Activated effector memory CD4-positive, alpha-beta T cell treated with anti-CD3 and anti-CD28 coated beads, Interleukin-2, amount 50 U/mL, for 16 hours (primary cell): ENCODE measurements around the gene CCDC69.
A peak's percentile ranks its signal among the peaks of the same experiment; 100 is the strongest.

Experiments
- DNase-seq: peaks from one replicate; pipeline ENCODE4 v3.0.0-alpha.2; 2020

Gene CCDC69

DNA sequence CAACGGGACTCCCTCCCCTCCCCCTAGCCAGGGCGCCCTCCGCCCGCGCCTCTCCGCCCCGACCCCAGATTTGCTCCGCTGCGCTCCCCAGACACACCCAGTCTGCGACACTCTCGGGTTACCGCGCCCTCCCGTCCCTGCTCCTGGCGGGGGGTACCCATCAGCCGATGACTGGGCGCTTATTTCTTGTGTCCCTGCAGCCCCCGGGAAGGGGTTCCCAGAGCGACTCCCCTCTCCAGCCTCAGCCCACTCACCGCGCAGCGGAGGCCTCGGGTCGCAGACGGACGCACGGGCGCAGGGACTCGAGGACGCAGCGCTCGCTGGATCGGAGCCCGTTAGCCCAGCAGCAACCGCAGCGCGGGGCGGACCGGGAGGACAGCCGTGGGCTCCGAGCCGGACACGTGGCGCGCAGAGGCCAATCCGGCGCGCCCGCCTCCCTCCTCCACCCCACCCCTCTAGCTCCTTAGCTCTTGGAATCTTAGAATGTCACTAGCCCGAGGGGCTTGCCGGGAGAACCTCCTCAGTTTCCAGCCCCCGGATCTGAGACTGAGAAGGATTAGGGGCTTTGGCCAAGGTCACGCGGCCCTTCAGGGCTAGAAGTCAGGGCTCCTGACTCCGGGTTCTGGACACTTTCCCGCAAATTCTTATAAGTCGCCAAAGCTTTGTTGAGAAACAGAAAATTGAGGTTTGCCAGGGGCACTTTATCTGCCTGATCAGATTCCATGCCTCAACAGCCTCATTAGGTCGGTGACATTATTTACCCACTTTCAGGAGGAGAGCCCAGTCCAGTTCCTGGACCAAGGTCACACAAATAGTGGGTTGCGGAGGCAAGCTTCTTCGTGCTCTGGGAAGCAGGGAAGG, 66.2 kb downstream of the CCDC69 start, which contains the start of gene ANXA6:
ANXA6 (minus strand) TSS at position 354 of the 861 bp plus-strand sequence. CDS start 9,878 bp downstream, outside the sequence.
- peak; percentile 89 for DNase-seq

DNA sequence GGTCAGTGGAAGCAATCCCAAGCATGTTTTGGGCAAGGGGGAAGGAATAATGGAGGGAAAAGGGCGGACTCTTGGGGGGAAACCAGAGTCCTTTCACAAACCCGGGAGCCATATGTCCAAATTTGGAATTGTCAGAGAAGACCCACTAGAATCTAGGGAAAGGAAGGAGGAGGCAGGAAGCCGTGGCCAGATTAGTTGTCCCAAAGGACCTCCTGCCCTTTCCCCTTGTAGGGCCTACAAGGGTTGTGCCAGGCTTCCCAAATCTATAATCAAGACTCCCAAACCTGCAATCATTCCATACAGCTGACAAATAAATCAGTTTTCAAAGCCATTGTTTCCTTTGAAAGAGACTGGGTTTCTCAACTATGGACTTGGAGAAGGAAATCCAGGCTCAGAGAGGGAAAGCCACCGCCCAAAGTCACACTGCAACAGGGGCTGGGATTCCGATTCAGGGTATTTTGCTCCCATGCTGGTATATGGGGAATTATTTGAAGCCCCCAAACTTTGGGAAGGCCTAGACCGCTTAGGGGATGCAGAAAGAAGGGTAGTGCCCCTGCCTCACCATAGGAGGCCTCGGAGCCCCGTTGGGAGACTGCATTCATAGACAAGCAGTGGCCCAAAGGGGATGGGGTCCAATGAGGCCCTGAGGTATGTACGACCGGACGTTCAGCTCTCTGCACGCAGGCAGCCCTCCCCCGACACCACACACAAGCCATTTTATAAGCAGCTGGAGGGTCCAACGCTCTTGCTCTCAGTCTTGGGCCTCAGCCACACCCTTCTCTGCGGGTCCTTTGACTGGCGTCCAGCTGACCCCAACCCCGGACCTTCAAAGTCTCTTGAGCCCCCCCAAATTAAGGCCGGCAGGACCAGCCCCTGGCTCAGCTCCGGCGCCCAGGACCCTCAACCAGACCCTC, 67.1 kb downstream of the CCDC69 start:
- peak; percentile 71 for DNase-seq

DNA sequence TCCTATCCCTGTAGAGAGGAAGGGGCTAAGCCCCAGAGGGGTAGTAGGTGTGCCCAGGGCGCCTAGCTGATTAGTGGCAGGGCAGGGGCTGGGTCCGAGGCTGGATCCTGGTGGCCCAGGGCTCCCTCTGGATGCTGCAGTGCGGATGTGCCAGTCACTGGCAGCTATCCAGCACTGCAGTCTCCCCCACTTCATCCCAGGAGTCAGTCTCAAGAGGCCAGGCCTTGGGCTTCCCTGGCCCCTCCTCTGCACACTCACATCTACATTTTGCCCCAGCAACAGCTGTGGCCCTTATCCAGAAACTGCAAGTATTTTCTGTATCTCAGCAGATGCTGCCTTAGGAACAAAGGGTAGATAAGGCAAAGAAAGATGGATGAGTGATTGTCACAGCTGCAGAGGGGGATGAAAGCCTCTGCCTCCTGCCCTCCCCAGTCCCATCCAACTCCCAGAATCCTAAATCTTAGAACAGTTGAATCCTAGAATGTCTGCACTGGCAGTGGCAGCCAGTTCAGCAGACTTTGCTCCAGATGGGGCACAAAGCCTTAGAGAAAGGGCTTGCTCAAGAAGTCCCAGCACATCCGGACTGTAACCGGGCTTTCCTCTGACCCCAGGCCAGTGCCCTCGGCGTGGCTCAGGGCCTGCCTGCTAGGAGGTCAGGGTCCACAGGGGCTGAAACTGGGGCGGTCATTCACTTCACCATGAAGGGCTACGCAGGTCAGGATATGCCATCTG, 68.0 kb downstream of the CCDC69 start:
- peak; percentile 69 for DNase-seq

DNA sequence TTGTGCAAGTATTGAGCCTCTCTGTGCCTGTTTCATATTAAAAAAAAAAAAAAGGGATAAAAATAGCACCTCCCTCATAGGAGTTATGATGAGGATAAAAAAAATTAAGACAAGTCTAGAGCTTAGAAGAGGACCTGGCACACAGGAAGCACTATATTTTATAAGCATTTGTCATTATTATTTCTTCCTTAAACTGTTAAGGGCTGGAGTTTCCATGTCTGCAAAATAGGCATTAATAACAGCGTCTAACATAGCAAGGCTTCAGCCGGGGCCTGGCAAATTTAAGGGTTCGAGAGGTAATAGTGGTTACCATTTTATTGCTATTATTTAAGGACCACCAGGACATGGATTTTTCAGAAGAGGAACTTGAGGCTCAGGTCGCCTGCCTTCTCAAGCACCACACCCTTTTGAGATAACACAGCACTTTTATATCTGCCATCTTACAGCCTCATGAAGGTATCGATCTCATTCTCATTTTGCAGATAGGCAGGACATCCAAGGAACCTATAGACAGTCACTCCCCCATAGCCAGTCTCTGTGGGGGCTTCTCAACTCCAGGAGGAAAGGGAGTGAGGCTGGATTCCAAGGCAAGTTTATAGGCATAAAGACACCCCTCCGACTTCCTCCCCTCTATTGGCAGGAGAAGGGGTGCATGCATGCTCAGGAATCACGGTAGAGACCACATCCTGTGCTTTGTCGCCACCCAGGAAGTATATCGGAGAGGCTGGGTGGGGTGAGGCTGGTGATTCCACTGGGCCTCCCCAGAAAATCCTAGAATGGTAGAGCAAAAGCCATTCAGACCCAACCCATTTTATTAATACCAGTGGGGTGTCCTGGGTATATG, 68.7 kb downstream of the CCDC69 start:
- DNase-seq, result peak; percentile 88

DNA sequence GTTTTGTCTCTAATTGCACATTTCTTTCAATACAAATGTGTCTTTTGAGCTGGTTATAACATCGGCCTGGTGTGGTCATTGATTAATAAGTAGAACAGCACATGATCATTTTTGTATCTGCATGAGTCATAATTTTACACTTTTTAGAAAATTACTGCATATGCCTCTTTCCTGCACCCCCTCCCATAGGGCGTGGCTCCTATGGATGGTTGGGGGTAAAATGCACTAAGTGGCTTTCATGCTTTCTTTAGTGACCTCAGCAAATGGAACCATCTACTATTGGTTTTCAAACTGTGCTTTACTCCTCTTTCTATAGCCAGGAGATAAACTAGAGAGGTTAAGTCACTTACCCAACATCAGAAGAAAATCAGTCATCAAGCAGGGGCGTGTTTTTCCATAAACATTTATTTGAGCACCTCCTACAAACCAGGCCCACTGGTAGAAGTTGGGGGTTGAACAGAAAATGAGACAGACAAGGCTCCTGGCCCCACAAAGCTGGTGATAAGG, 70.1 kb downstream of the CCDC69 start:
- DNase-seq, result peak; percentile 81

DNA sequence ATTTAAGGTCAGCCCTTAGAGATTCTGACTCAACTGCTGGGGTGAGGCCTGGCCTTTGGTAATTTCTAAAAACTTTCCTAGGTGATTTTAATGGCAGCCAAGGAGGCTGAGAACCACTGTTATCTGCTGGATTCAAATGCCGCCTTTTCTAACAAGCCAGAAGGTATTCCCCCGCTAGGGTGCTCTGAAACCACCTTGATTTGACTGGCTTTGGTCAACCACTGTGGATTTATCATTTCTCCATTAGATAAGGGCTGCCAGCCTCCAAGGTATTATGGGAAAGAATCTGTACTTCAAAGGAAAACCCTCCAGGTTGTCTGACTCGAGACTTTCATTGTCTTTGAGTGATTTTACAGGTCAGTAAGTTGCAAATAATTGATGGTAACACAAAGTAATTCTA, 70.6 kb downstream of the CCDC69 start:
- DNase-seq, result no peak

DNA sequence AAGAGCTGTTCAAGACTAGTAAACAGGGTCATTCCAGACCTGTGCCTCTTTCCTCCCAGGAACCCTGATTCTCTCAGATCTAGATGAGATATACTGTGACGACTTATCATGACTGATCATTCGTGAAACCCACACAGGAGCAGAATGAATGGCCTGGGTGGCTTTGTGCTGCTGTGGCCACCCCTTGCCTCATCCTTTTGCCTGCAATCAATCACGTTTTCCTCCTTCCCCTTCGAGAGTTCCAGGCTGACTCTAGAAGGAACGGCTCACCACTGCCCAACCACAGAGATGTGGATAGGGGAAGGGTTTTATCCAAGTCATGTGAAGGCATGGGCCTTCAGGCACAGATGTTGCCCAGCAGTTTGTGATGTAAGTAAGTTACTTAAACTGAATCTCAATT, 72.1 kb downstream of the CCDC69 start:
- peak; percentile 78 for DNase-seq

DNA sequence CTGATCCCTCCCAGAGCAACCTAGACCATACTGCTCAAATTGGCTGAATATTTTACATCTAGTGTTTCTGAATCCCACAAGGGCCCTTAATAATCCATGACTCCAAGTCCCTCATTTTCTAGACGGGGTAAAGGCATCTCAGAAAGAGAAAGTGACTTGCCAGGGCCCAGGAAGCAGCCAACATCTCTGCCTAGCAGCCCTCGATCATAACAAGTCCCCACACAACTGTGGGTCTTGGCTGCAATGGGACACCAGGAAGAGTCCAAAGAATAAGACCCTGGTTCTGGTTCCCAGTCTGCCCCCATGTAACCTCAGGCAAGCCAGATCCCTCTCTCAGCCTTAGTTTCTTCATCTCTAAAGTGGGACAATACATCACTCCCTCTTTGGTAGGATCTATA, 72.6 kb downstream of the CCDC69 start:
- DNase-seq, result no peak

DNA sequence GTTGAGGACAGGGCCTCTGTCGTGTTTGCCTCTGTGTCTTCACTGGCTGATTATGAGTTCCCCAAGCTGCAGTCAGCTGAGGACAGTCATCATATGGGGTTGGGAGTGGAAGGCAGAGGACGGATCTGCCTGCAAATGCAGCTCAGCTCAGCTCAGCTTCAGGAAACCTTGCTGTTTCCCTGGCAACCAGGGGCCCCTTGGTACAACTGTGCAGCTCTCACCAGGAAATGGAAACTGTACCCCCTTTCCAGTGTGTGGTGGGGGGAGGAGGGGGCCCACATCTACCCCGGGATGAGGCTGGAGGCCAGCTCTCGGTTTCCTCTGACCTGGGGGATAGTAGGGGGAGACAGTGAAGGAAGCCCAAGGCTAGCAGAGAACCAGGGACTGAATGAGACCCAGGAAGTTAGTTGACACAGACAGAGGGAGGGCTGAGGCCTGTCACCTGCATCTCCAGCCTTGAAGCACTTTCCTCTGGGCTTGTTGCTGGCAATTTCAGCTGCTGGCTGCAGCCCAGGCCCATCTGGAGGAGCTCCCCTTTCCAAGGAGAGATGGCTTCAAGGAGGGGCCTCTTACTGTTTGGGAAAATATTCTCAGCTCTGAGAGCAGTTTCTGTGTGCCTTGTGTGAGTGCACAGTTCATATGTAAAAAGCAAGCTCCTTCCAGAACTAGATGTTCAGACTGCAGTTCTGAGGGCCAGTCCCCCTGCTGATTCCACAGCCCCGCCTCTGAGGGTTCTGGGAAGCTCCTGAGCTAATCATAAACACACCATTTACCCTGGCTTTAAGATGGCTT, 73.2 kb downstream of the CCDC69 start:
- DNase-seq, result peak; percentile 88

DNA sequence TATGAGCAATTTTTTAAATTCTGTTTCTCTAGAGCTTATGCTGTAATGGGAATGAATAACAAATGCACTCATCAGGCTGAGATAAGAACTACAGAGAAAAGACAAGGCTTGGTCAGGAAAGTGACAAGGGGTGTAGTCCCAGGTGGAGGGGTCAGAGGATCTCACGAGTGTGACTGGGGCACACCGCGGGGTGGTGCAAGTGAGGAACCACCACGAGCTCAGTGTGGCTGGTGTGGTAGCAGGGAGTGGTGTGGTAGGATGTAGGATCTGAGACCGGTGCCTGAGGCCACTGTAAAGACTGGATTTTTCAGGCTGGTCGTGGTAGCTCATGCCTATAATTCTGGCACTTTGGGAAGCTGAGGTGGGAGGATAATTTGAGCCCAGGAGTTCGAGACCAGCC, 75.3 kb downstream of the CCDC69 start:
- DNase-seq, result no peak

DNA sequence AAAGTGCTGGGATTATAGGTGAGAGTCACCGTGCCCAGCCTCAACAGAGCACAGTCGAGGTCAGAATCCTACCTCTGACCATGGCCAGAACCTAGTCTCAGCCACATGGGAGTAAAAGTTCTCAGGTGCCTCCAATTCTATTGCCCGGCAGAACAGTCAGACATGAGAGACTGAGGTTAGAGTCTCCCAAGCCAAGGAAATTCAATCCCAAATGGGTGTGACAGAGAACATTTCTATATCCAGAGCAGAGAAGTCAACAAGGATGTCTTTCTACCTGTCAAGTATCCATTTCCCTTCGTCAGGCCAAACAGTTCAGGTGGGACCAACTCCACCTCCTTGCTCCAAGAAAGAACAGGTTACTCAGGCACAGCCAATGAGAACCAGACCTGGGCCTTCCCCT, 76.9 kb downstream of the CCDC69 start:
- DNase-seq, result no peak

DNA sequence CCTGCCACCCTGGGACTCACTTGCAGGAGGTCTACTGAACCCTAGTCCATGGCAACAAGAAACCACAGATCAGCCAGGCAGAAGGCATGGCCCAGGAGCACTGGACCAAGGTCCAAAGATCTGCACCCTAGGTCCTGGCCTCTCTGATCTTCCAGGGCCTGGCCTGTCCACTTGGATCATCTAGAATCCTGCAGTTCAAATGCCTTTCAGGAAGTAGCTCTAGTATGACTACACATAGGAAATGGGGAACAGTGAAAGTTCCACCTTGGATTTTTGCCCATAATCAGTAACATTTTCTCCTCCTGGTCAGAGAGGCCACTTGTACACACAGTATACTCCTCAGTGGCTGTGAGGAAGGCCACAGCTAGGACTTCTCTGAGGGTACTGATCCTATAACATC, 77.8 kb downstream of the CCDC69 start:
- no peak for DNase-seq

DNA sequence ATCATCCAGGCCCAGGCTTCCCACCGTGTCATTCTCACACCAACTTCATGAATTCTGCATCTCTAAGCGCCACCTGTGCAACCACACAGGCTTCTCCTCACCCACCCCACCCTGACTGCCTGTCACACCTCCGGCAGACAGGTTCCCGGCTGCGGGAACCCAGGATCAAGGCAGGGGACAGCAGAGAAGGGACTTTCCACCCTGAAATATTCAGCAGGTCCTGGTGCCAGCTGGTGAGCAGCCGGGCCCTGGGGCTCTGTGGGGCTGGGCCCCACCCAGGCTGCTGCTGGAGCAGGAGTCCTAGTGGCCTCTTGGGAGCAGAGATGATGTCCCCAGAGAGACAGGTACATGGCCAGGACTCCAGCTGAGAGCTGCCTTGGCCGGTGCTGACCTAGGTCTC, 79.0 kb downstream of the CCDC69 start:
- DNase-seq, result no peak

DNA sequence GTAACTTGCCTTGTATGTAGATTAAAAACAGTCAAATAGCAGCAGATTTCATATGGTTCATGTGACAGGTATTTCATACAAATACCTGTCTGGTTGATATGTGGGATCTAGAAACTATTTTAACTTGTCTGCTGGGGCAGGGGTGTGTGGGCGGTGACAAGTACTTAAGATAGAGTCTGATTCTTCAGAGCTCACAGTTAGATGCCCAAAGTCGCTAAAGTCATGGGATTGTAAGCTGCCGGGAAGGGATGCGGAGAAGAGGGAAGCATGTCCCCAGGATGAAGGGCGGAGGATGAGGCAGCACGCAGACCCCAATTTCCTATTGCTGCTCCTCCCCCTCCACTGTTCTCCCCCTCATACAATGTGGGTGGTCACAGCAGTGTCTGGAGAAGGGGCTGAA, 79.6 kb downstream of the CCDC69 start:
- DNase-seq, result peak; percentile 71

DNA sequence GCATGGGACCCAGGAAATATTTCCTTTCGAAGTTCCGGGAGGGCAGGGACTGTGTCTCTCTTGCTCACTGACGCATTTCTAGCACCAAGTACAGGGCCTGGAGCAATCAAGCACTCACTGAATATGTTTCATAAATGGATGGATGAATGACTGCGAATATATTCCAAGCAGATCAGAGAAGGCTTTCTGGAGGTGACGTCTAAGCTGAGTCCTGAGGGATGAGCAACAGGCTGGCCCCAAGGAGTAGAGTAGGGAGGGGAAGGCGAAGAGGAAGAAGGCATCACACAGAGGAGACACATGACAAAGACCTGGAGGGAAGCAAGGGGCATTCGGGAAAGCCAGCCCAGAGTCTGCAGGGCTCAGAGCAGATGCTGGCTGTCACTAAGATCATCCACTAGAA, 80.2 kb downstream of the CCDC69 start:
- no peak for DNase-seq

DNA sequence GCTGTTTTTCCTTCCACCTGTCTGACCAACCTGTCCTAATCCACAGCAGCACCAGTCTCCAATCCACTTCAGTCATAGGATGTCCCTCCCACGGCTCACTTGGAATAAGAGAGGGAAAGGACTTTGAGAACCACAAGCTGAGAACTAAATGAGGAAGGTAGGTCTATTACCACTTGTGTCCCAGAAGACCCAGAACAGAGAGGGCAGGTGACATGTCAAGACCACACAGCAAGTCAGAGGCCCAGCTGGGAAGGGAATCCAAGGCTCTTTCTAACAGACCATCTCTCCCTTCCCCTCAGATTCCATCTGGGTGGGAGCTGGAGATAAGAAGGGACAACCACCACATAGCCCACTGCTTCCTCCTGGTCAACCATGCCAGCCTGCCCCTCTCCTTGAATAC, 81.0 kb downstream of the CCDC69 start:
- no peak for DNase-seq

DNA sequence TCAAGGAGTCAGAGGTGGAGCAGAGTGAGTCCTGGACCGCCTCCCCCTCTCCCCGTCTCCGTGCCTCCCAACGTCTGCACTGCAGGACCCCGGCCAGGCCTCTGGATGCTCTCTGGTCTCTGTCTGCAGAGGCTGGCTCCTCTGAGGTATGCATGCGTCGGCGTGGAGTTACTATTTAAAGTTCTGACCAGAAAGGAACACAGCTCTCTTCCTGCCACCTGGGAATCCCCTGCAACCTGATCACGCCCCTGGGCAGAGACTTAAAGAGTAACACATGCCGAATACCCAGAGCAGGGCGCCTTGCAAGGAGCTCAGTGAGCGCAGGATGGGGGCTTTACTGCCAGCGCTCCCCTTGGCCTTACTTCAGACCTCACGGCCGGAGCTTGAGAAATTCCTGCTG, 82.4 kb downstream of the CCDC69 start:
- peak; percentile 86 for DNase-seq

DNA sequence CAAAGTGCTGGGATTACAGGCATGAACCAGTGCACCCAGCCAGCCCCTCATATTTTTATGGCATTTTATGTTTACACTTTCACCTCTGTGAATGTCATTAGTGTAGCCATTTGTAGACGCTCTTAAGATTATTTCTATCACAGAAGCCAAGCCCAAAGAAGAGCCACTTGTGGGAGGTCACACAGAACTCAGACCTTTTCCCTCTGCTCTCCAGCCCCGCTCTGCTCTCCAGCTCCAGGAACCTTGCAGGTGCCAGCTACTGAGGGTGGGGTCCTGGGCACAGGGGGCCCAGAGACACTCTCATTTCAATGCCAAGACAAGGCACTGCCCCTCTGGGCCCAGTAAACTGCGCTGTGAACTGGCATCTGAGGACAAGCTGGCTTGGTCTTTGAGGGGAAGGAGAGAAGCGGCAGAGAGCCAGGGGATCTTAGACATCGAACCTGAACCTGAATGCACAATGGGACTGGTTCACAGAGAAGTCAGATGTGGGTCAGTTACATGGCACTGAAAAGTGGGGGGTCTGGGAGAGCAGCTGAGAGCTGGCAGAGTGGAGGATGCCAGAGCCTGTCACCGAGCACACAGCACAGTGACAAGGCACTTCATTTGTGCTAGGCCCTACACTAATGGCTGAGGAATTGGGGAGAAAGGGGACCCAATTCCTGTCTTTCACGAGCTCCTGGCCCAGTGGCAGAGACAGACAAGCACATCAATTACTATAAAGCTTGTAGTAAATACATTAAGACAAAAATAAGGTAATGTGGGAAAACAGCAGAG, 83.0 kb downstream of the CCDC69 start:
- no peak for DNase-seq

DNA sequence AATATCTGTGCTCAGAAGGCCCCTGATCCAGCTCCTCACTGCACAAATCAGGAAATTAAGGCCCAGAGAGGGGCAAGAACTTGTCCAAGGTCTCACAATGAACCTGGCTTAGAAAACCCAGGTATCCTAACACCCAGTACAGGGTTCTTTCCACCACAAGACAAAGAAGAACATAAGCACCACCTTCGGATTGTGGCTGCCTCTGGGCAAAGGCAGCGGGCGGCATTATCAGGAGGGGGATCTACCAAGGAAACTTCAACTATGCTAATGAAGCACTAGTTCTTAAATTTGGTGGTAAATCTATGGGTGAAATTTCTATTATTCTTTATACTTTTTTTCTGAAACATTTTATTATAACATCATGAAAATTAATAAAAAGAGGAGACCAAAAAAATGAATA, 84.2 kb downstream of the CCDC69 start:
- DNase-seq, result peak; percentile 74

DNA sequence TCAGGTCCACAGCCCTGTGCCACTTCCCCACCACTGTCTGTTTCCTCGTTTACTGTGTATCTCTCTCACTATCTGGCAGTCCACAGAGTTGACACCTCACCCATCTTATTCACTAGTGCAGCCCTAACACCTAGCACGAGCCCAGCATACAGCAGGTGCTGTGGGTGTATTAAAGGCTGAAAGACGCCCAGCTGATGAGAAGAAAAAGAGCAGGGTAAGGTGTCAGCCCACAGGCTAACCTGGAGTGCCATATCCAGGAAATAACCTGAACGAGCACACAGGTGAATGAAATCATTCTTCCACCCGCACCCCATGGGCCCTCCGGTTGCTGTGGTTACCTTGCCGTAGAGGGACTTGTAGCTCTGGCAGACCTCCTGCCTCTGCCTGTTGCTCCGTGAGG, 84.9 kb downstream of the CCDC69 start:
- DNase-seq, result no peak
